ENCODE results near the gene RAB6B. TPM values are rescaled to one million over a fixed set of nuclear protein-coding genes. Genes with fewer than 3 reads are reported as not detected.

The RAB6B gene
- total RNA-seq, 3 donors from 2014 or later: 1.8 to 3.9 (median 3.4) TPM

- H3K27ac ChIP-seq: no peak overlapping the region
- TF ChIP-seq POLR2AphosphoS5 (IDR thresholded peaks at IDR 0.05) (no peak), POLR2A (IDR thresholded peaks at IDR 0.05) (no peak)
- TF ChIP-seq, protein P1, sequence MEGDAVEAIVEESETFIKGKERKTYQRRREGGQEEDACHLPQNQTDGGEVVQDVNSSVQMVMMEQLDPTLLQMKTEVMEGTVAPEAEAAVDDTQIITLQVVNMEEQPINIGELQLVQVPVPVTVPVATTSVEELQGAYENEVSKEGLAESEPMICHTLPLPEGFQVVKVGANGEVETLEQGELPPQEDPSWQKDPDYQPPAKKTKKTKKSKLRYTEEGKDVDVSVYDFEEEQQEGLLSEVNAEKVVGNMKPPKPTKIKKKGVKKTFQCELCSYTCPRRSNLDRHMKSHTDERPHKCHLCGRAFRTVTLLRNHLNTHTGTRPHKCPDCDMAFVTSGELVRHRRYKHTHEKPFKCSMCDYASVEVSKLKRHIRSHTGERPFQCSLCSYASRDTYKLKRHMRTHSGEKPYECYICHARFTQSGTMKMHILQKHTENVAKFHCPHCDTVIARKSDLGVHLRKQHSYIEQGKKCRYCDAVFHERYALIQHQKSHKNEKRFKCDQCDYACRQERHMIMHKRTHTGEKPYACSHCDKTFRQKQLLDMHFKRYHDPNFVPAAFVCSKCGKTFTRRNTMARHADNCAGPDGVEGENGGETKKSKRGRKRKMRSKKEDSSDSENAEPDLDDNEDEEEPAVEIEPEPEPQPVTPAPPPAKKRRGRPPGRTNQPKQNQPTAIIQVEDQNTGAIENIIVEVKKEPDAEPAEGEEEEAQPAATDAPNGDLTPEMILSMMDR (IDR thresholded peaks at IDR 0.05): no peak
- H3K36me3 ChIP-seq: no peaks in the 10 kb centered on the region
- no peaks in the 10 kb centered on the region for H3K4me1 ChIP-seq
- no peaks in the 10 kb centered on the region for H3K9me3 ChIP-seq
- H3K27me3 ChIP-seq: no peaks in the 10 kb centered on the region
- no peak overlapping the region for H3K4me3 ChIP-seq
- intact Hi-C loops (cut with DNase I; ENCODE audit: low total_unique reads): no loop called here
- no peak for DNase-seq (ENCODE audit: low spot score in 2 of 2)
Measured at GRCh38 chr3:133849346-133849745, 46.3 kb downstream of the RAB6B start.

DNA sequence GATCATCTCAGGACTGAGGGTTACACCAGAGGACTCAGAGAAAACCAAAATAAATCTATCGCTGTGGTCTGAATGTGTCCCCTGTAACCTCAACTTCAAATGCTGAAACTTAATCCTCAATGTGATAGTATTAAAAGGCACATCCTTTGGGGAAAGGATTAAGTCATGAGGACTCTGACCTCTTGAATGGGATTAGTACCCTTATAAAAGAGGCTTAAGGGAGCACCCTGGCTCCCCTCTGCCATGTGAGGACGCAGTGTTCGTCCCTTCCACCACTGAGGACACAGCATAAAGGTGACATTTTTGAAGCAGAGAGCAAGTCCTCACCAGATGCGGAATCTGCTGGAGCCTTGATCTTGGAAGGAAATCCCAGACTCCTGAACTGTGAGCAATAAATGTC lies 50.6 kb downstream of the RAB6B start:
- no peaks in the 10 kb centered on the region for H3K36me3 ChIP-seq
- no peak overlapping the region for H3K4me3 ChIP-seq
- H3K27ac ChIP-seq: no peak overlapping the region
- no peaks in the 10 kb centered on the region for H3K27me3 ChIP-seq
- intact Hi-C loops (cut with DNase I; ENCODE audit: low total_unique reads): no loop called here
- TF ChIP-seq POLR2A (IDR thresholded peaks at IDR 0.05) (no peak), POLR2AphosphoS5 (IDR thresholded peaks at IDR 0.05) (no peak)
- TF ChIP-seq, protein P1 (IDR thresholded peaks at IDR 0.05): no peak
- no peaks in the 10 kb centered on the region for H3K9me3 ChIP-seq
- H3K4me1 ChIP-seq: no peaks in the 10 kb centered on the region
- no peak for DNase-seq (ENCODE audit: low spot score in 2 of 2)

- H3K27me3 ChIP-seq: no peaks in the 10 kb centered on the region
- no peak overlapping the region for H3K27ac ChIP-seq
- no peak overlapping the region for H3K4me3 ChIP-seq
- TF ChIP-seq POLR2A (IDR thresholded peaks at IDR 0.05) (no peak), POLR2AphosphoS5 (IDR thresholded peaks at IDR 0.05) (no peak)
- TF ChIP-seq, protein P1 (IDR thresholded peaks at IDR 0.05): no peak
- no peaks in the 10 kb centered on the region for H3K9me3 ChIP-seq
- H3K36me3 ChIP-seq: no peaks in the 10 kb centered on the region
- DNase-seq (ENCODE audit: low spot score in 2 of 2): no peak
- no peaks in the 10 kb centered on the region for H3K4me1 ChIP-seq
- intact Hi-C loops (cut with DNase I; ENCODE audit: low total_unique reads): no loop called here
Measured at GRCh38 chr3:133843634-133844033, 52.0 kb downstream of the RAB6B start.

- Histone ChIP-seq H3K4me1 (no peaks in the 10 kb centered on the region), H3K27ac (no peak overlapping the region), H3K36me3 (no peaks in the 10 kb centered on the region), H3K27me3 (no peaks in the 10 kb centered on the region), H3K4me3 (no peak overlapping the region), H3K9me3 (no peaks in the 10 kb centered on the region)
- no peak for DNase-seq (ENCODE audit: low spot score in 2 of 2)
- TF ChIP-seq, protein P1 (IDR thresholded peaks at IDR 0.05): no peak
- TF ChIP-seq POLR2AphosphoS5 (IDR thresholded peaks at IDR 0.05) (no peak), POLR2A (IDR thresholded peaks at IDR 0.05) (no peak)
- intact Hi-C loops (cut with DNase I; ENCODE audit: low total_unique reads): no loop called here
Measured at GRCh38 chr3:133842158-133842557, 53.5 kb downstream of the RAB6B start.

- no peak for DNase-seq (ENCODE audit: low spot score in 2 of 2)
- H3K36me3 ChIP-seq: no peaks in the 10 kb centered on the region
Measured at GRCh38 chr3:133841196-133841595, 54.5 kb downstream of the RAB6B start.

More at GRCh38 chr3:133841196-133841595, 54.5 kb downstream of the RAB6B start:
- Histone ChIP-seq H3K4me1 (no peaks in the 10 kb centered on the region), H3K9me3 (no peaks in the 10 kb centered on the region), H3K4me3 (no peak overlapping the region), H3K27ac (no peak overlapping the region), H3K27me3 (no peaks in the 10 kb centered on the region)
- intact Hi-C loops (cut with DNase I; ENCODE audit: low total_unique reads): no loop called here
- TF ChIP-seq POLR2AphosphoS5 (IDR thresholded peaks at IDR 0.05) (no peak), POLR2A (IDR thresholded peaks at IDR 0.05) (no peak)
- TF ChIP-seq, protein P1 (IDR thresholded peaks at IDR 0.05): no peak

Data from breast epithelium (tissue), 4 donors.